ENCODE data around the gene PRRT2.
A peak's percentile ranks its signal among the peaks of the same experiment; 100 is the strongest.
"Not testable (repeated sequence)": the region's sequence is repeated elsewhere in the genome, so short reads cannot be mapped to it uniquely, and the experiment has no call there.

Gene PRRT2

DNA sequence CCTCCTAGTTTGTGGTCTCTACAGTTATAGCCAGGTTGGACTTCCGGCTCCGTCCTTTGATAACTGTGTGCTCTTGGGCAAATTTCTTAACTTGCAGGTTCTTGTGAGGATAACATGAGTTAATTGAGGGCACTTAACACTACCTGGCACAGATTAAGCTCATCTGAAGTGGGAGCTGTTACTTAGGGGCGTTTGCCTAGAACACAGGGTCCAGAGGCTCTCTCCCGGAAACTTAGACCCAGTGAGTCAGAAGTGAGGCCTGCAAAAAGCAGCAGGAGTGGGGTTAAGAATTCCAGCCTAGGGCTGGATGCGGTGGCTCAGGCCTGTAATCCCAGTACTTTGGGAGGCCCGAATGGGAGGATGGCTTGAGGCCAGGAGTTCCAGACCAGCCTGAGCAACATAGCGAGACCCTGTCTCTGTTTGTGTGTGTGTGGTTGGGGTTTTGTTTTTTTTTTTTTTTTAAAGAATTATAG is 9.7 kb downstream of the PRRT2 start:
- TF ChIP-seq CTCF (IDR thresholded peaks at IDR 0.05; ENCODE audit: control extremely low read depth, extremely low read depth, low read depth, missing control alignments): no peak
- ChIA-PET CTCF (interaction anchor here (1.0 to 11.3 kb wide), 7 partner anchors 14 to 122 kb away, joined by 3 to 93 read pairs (median 4); no protein-coding TSS in a partner anchor), POLR2A (interaction anchor here (0.6 kb wide), 1 partner anchor 89 kb away, joined by 4 read pairs; no protein-coding TSS in a partner anchor)
- DNase-seq (ENCODE audit: extremely low spot score): no peak

GRCh38 chr16:29824589-29825144 is 12.7 kb downstream of the PRRT2 start:
- ChIA-PET CTCF (interaction anchor here (0.9 to 11.3 kb wide), 3 partner anchors 9 to 25 kb away, joined by 3 to 93 read pairs (median 3); partner anchors contain the start of gene PAGR1), POLR2A (no interaction called here)
- no peak for DNase-seq (ENCODE audit: extremely low spot score)
- TF ChIP-seq CTCF (IDR thresholded peaks at IDR 0.05; ENCODE audit: control extremely low read depth, extremely low read depth, low read depth, missing control alignments): no peak

DNA sequence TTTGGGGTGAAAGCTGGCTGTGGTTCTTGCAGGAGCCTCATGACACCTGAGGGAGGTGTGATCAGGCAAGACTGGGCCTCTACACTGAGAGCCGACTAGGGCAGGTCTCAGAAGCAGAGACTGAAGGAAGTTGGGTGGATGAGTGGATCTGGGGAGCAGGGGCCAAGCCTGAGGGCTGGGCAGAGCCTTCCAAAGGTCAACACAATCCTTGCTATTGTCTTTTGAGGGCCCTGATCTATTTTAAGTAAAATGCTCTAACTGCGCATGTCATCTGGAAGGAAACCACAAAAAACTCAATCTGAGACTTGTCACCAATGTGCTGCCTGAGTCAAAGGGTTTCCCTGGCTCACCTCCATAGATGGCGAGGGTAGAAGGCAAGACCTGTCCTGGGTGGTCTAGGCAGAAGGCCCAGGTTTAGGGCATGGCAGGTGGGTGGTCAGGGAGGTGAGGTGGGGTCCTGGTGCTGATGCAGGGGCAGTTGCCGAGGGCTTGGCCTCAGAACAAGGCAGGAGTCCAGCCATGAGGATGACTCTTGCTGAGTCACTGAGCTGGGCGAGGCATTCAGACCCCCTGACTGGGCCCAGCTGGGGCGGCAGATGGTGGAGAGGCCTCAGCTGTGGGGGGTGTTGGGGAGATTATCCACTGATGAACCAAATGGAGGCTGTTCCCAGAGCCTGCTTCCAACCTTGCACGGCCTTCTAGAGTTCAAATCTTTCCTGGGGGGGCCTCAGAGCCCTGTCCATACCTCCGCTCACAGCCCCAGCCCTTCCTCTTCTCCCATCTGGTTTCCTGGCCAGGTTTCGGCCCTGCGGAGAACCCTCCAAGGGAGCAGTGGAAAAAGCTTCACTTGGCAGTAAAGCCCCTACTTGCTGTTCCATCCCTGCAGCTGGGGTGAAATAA is 13.4 kb downstream of the PRRT2 start:
- CTCF ChIA-PET: interaction anchor here (1.1 to 11.3 kb wide), 2 partner anchors 10 to 24 kb away, joined by 6 to 93 read pairs; partner anchors contain the start of gene PAGR1
- no peak for TF ChIP-seq CTCF (IDR thresholded peaks at IDR 0.05; ENCODE audit: control extremely low read depth, extremely low read depth, low read depth, missing control alignments)
- POLR2A ChIA-PET: interaction anchor here (1.1 kb wide), 1 partner anchor 15 kb away, joined by 9 read pairs; no protein-coding TSS in a partner anchor
- peak; percentile 81 for DNase-seq (ENCODE audit: extremely low spot score)

GRCh38 chr16:29826342-29826695 is 14.3 kb downstream of the PRRT2 start:
- POLR2A ChIA-PET: interaction anchor here (0.7 to 1.2 kb wide), 3 partner anchors 10 to 22 kb away, joined by 3 to 9 read pairs (median 4); no protein-coding TSS in a partner anchor
- CTCF ChIA-PET: interaction anchor here (1.1 to 11.3 kb wide), 2 partner anchors 11 to 23 kb away, joined by 6 to 93 read pairs; partner anchors contain the start of gene PAGR1
- no peak for TF ChIP-seq CTCF (IDR thresholded peaks at IDR 0.05; ENCODE audit: control extremely low read depth, extremely low read depth, low read depth, missing control alignments)
- DNase-seq (ENCODE audit: extremely low spot score): no peak

GRCh38 chr16:29830774-29831173 is 18.8 kb downstream of the PRRT2 start:
- DNase-seq (ENCODE audit: extremely low spot score): no peak
- no peak for TF ChIP-seq CTCF (IDR thresholded peaks at IDR 0.05; ENCODE audit: control extremely low read depth, extremely low read depth, low read depth, missing control alignments)
- POLR2A ChIA-PET: no interaction called here
- CTCF ChIA-PET: no interaction called here

GRCh38 chr16:29831490-29831889 is 19.5 kb downstream of the PRRT2 start:
- POLR2A ChIA-PET: no interaction called here
- TF ChIP-seq CTCF (IDR thresholded peaks at IDR 0.05; ENCODE audit: control extremely low read depth, extremely low read depth, low read depth, missing control alignments): no peak
- DNase-seq (ENCODE audit: extremely low spot score): no peak

GRCh38 chr16:29833219-29833618 is 21.2 kb downstream of the PRRT2 start:
- POLR2A ChIA-PET; DNase-seq (ENCODE audit: extremely low spot score): not testable (repeated sequence)
- CTCF ChIA-PET: interaction anchor here (1.5 to 1.8 kb wide), 2 partner anchors 15 to 16 kb away, joined by 3 to 13 read pairs; no protein-coding TSS in a partner anchor

More at GRCh38 chr16:29831490-29831889, 19.5 kb downstream of the PRRT2 start:
- CTCF ChIA-PET: no interaction called here
